HG02588 (cell line): ENCODE results near the gene PRIM1.
A peak's percentile ranks its signal among the peaks of the same experiment; 100 is the strongest.
"Not testable (repeated sequence)": the region's sequence is repeated elsewhere in the genome, so short reads cannot be mapped to it uniquely, and the experiment has no call there.

ENCODE experiments used
- ATAC-seq: cut with Tn5 transposase; IDR thresholded peaks from one replicate; pipeline ENCODE4 v1.9.1; 2021; ENCODE audit warnings: mild to moderate bottlenecking, moderate library complexity; ENCODE audit not compliant: unreplicated experiment

The PRIM1 gene

DNA sequence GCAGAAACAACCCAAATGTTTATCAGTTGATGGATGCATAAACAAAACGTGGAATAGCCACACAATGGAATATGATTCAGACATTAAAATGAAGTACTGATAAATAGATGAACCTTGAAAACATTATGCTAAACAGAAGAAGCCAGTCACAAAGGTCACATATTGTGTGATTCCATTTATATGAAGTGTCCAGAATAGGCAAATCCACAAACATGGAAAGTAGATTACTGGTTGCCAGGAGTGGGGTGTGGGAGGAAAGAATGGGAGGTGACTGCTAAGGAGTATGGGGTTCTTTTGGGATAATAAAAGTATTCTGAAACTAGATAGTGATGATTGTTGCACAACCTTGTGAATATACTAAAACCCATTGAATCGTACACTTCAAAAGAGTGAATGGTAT lies 9.7 kb upstream of the PRIM1 start:
- ATAC-seq: no peak

DNA sequence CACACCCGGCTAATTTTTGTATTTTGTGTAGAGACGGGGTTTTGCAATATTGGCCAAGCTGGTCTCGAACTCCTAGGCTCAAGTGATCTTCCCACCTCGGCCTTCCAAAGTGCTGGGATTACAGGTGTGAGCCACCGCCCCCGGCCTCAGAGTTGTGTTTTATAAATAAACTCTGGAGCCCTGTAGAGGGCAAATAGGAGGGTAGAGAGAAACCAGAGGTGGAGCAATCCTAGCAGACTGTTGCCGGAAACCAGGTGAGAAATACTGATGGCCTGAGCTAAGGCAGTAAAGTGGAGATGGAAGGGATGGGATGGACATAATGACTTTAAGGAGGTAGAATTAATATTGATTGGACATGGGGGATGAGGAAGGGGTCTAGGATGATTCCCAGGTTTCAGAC lies 8.3 kb upstream of the PRIM1 start:
- ATAC-seq: no peak

DNA sequence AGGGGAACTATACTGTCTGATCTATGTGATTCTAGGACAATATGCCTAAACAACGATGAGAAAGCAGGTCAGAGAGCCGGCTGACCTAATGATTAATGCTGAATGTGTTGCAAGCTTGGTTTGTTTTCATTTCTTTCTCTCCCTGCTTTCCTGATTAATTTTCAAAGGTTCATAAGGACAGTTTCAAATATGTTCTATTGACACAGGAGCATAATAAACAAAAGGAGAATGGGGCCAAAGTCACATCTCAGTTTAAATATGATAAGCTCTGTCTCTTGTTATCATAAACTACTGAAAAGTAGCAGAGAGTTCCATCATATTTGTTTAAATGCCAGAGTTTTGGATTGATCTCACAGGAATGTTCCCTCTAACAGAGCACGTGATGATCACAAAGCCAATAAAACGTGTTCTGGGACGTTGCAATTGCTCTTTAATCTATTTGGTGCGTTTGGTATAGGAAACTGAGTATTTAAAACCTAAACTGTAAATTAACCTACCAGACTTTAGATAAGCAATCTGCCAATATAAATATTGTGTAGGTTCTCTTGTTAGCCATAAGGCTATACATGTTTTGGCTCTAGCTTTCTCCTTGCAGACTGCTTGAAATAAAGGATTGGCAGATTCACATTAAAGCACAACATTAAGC lies 7.3 kb upstream of the PRIM1 start:
- no peak for ATAC-seq

DNA sequence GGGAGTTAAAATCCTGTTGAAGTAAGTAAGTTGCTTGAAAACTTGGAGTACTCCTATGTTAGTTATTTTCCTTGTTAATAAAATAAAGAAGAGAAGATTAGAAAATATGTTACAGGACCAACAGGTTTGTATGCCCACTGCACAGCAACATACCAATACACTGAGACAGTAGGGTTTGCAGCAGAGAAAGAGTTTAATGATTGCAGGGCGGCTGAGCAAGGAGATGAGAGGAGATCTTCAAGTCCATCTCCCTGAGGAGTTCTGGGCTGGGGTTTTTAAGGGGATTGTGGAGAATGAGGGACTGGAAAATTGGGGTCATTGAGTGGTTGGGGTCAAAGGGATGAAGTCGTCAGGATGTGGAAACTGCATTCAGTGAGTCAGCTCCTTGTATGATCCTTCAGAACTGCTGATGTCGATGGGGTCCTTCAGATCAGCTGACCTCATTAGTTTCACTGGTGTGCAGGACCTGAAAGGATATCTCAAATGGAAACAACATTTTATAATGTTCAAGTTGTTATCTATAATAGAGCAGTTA lies 6.7 kb upstream of the PRIM1 start:
- ATAC-seq: no peak

DNA sequence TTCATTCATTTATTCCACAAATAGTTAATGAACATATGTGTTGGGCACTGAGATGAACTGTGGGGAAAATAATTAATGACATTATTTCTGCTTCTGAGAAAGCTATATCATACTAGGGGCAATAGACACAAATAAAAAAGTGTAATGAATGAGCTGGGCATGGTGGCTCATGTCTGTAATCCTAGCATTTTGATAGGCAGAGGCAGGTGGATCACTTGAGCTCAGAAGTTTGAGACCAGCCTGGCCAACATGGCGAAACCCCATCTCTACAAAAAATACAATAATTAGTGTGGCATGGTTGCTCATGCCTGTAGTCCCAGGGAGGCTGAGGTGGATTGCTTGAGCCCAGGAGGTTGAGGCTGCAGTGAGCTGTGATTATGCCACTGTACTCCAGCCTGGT lies 5.8 kb upstream of the PRIM1 start:
- not testable (repeated sequence) for ATAC-seq

DNA sequence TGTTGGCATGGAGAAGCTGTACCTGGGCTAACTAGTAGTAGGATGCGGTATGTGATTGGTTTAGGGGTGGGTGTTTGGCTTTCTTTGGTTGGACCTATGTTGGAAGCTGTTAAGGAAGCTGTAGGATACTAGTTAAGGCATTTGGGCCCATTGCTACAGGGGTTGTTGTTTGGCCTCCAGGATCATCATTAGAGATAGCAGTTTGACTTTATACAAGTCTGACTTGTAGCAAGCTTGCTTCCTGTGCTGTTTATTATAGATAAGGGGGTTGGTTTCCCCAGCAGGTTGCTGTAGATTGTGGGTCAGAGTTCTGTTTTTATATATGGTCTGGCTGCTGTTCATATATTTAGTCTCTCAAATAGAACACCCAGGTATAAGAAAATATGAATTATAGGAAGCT lies 1.4 kb upstream of the PRIM1 start:
- ATAC-seq: no peak

DNA sequence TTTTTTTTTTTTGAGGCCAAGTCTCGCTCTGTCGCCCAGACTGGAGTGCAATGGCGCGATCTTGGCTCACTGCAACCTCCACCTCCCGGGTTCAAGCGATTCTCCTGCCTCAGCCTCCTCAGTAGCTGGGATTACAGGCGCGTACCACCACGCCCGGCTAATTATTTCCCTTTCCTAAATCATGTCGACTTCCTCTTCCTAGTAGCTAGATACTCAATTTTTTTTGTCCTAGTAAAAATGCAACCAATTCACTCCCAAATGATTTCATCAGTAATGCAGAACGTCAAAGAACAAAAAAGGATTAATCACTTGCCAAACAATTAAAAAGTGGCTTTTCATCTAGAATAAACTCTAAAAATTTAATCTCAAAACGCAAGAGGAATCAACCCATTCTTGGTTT lies 1.5 kb downstream of the PRIM1 start:
- not testable (repeated sequence) for ATAC-seq

DNA sequence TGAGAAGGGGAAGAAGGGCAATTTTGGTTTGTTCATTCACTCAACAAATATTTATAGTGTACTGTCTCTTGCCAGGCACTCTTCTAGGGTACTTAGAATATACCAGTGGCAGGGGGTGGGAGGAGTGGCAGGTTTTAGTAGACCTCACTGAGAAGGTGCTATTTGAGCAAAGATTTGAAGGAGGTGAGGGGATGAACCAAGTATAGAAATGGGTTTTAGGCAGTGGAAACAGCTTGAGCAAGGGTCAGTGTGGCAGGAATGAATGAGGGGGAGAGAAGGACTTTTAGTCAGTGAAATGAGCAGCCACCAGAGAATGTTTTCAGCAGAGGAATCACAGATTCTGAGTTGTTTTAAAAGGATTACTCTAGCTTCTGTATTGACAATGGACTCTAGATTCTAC lies 2.3 kb downstream of the PRIM1 start:
- no peak for ATAC-seq

DNA sequence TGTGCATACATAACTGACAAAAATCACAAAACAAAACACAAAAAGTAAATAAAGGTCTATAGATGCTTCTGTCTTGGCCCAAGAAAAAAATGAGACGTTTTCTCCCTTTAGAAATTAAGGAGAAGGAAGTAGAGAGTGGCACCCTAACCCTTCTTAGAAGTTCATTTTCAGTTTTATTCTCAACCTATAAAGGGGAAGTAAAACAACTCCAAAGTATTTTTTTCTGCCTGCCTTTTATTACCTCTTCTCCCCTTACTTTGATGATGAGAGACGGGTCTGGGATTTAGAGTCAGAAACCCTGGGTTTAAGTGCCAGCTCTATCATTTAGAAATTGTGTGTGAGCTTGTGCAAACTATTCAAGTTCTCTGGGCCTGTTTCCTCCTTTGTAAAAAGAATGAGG lies 2.8 kb downstream of the PRIM1 start:
- ATAC-seq: no peak

DNA sequence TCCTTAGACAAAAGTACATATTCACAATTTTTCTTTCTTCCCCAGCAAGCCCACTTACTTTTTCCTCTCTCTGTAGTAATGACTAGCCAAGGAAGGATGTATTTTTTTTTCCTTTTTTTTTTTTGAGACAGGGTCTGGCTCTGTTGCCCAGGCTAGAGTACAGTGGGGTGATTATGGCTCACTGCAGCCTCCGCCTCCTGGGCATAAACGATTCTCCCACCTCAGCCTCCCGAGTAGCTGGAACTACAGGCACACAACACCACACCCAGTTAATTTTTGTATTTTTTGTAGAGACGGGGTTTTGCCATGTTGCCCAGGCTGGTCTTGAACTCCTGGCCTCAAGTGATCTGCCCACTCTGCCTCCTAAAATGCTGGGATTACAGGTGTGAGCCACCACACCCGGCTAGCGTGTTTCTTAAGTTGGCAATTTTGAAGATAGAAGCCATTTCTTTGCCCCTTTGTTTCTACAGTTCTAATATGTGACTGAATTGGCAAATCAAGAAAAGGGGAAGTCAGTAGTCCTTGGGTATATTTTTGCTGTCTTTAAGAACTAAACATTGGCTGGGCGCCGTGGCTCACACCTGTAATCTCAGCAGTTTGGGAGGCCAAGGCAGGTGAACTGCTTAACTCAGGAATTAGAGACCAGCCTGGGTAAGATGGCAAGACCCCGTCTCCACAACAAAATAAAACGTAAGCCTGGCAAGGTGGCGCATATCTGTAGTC lies 23.8 kb downstream of the PRIM1 start:
- no peak for ATAC-seq

DNA sequence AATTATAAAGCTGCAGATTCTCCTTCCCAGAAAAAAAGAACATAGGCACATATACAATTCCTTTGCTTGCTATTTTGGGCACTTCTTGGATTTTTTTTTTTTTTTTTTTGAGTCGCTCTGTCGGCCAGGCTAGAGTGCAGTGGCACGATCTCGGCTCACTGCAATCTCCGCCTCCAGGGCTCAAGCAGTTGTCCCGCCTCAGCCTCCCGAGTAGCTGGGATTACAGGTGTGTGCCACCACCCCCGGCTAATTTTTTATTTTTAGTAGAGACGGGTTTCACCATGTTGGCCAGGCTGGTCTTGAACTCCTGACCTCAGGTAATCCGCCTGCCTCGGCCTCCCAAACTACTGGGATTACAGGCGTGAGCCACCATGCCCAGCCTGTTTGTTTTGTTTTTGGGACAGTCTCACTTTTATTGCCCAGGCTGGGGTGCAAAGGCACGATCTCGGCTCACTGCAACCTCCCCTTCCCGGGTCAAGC lies 25.9 kb downstream of the PRIM1 start:
- not testable (repeated sequence) for ATAC-seq

DNA sequence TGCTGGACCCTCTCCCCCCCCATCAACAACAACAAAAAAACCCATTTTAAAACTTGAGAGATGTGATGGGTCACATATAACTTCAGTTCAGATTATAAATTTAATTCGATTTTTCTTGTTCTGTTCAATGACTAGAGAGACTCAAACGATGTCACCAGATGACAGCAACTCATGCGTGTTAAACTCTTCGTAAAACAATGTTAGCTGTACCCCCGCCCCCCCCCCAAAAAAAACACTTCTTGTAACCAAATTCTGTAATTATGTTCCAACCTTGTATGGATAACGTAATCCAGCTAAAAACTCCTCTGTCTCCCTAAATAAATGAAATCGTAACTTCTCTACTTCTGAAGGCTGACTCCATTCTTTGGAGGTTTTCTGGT lies 26.4 kb downstream of the PRIM1 start:
- no peak for ATAC-seq

DNA sequence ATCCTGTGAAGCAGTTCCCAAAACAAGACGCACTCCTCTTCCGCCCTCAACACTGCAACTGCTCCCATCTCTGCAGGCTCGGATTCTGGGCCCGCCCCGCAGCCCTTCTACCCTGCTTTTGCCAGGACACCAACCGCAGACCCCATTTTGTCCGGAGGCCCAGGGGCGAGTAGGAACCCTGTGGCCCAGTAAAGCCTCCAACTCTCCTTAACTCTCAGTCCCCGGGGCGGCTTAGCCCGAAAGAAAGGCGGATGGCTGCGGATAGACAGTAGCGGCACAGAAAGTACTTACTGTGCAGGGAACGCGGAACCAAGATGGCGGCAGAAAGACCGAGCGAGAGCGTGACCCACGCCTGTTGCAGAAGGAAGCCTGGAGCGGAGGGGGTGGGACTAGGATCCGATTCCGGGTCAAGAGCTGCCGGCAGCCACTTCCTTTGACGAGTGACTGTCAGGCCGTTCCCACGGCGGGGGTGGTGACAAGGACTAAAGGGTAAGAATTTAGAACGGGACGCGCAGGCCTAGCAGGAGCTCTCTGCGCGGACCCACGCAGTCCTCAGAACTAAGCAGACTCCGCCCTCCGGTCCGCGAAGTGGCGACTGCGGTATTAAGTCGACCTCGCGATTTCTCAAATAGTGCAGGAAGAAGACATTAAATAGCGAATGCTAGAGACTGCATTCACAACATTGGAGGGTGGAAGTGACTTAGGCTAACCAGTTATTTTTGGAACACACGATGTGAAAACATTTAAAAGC lies 27.0 kb downstream of the PRIM1 start, which contains the start of gene NACA:
TSS of gene NACA (minus strand) at position 328 of the 751 bp plus-strand sequence. CDS start 778 bp downstream, outside the sequence.
- ATAC-seq: peak; percentile 95

DNA sequence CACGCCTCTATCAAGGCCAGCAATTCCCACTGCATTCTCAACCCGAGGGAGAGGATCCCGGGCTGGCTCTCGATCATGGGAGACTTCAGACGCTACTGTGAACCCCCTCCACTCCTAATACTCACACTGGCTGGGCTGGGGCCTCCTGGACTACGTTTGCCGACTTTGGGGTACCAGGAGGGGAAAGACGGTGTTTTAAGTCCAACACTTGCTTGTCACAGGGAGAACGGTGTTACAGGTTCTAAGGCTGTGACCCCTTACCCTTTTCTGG lies 27.5 kb downstream of the PRIM1 start:
- ATAC-seq: no peak

DNA sequence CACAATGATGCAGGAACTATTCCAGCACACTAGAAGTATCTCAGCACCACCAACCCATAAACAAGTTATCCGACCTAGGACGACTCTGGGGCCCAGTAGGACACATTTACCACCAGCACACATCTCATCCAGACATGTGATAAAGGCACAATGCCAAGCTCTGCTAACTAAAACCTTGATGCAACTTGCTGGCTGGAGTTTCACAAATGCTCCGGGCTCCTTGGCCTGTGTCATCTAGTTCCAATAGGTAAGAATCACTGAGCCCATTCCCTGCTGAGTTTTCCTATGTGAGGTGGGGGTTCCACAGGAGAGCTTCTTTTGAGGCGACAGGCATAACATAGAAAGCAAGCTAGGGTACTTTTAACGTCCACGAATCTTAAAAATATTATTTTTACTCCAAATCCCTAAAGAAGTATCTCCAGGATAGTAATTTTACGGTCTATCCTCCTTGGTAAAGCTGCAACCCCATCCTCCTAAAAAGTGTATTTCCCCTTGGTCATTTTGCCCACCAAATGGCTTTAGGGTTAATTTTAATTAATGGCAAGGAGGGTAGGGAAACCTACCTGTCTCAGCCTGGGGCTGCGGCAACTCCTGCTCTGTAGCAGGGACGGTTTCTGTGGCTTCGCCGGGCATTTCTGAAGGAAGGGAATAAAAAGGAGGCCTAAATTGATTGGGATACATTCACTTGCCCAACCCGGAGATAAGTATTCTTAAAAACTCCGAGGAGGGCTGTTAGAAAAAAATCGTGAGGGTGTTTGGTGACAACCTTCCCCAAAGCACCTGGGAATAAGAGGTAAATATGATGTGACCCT lies 28.0 kb downstream of the PRIM1 start:
- no peak for ATAC-seq

DNA sequence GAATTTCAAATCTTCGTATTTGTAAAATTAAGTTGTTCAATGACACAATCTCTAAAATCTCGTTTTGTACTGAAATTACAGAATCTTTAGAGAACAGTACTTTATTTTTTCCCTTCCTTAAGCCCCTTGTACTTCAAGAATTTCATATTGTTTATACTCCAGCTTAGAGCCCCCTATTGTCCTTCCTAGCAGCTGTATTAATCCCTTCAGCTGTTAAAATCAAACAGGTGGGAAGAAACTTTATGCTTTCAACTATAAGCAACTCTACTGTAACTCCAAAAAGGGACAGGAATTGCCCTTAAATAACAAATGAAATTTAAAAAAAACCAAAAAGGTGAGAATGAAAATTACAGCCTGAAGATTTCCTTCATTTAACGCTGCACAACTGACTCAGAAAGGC lies 28.8 kb downstream of the PRIM1 start:
- ATAC-seq: no peak

DNA sequence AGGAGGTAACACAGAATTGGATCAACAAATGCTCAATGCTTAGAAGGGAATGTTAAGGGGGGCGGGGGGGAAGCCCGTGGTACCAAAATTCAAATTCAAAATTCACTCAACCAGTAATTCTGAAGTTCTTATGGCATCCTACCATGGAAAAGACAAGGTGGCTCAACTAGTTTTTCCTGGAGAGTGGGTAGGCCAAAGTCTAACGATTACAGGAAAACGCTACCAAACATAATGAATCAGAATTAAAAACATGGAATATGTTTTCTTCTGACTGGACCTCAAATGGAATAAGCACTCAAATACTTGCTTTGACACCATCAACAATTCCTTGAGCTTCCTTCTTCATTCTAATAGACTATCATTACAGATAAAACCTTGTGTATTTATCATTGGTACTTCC lies 29.3 kb downstream of the PRIM1 start:
- ATAC-seq: no peak

DNA sequence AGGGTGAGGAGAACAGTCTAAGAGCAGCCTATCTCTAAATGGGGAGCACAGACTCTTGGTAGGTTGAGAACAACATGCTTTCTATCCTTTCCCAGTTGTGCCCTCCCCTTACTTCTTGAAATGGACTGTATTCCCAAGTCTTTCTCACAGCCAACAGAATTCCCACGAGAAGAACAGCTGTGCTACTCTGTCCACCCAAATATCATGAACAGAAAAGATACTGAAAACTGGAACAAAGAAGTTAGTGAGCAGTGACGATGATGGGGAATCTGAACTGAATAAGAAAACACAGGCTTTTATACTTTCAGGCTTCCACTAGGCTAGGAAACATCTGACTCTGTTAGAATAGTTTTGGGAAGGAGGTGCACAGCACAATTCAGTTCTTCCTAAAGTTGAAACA lies 30.4 kb downstream of the PRIM1 start:
- no peak for ATAC-seq

DNA sequence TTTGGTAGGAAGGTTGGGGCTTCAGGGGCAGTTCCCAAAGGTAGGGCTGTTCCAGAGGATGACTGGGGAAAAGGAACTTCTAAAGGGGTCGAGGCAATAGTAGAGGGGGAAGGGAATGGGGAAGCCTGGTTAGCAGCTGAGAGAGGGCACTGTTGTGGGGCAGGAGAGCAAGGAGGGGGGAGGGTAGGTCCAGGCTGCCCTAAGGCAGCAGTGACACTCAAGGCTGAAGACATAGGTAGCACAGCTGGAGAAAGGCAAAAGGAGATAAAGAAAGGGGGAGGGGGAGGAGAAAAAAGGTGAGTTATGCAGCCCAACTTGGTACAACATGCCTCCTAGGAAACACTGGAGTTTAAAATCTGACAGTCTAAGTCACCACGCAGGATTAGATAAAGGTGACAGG lies 30.9 kb downstream of the PRIM1 start:
- ATAC-seq: no peak

DNA sequence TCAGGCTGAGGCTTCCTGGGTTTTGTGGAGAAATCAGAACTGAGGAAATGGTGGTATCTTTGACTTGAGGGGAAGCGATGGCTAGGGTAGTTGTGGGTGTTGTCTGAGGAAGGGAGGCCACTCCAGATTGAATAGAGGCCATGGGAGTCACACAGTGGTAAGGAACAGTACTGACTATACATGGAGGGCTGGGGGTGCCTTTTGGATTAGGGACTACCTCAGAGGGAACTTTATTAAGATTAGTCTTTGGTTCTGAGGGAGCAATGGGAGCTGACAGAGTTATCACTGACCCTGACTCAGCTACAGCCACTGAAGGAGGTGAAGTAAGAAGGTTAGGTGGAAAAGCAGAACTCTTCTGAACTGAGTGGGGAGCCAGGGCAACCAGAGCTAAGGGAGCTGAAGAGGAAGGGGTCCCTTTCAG lies 31.4 kb downstream of the PRIM1 start:
- no peak for ATAC-seq

DNA sequence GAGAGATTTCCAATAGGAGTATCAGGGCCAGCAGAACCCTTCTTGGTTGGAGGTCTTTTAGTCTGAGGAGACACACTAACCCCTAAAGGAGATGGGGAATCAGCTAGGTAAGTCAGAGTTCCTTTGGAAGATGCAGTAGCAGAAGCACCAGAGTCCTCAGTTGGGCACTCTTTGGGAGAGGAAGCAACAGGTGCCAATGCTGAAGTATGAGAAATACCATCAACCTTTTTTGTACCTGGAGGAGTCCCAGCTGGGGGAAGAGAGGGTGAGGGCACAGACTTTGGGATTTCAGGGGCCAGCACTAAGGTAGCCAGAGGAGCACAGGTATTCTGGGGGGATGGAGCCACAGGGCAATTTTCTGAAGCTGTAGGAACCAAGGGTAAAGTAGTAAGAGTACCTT lies 33.1 kb downstream of the PRIM1 start:
- no peak for ATAC-seq
